Activated CD8-positive, alpha-beta T cell treated with anti-CD3 and anti-CD28 coated beads, Interleukin-2, amount 10 ng/mL, durations not matched to agents 7 days and 5 days (primary cell): ENCODE data around the gene RRP15. TPM values are rescaled to one million over a fixed set of nuclear protein-coding genes. Genes with fewer than 3 reads are reported as not detected.

Source experiments
- ATAC-seq: fragments of 150-1000 bp; cut with Tn5 transposase; one replicate; pipeline ENCODE4 v1.10.0; 2021; ENCODE audit warnings: moderate library complexity
- CTCF ChIA-PET: fragments of 350-600 bp; sonication (Branson Sonifier 250); formaldehyde crosslinking; loops from one replicate; lab custom pipeline; 2021; ENCODE audit warnings: antibody characterized with exemption; lab: Charles Lee
- POLR2A ChIA-PET: fragments of 350-600 bp; sonication (Branson Sonifier 250); formaldehyde crosslinking; loops from one replicate; lab custom pipeline; 2021; ENCODE audit warnings: antibody characterized with exemption; lab: Charles Lee
- DNase-seq: peaks from one replicate; pipeline ENCODE4 v3.0.0-alpha.2; 2020
- H3K27ac Mint-ChIP-seq: one replicate; pipeline ENCODE4 v1.8.0; 2021; ENCODE audit warnings: mild to moderate bottlenecking, mixed read lengths
- H3K27me3 Mint-ChIP-seq: one replicate; pipeline ENCODE4 v1.8.0; 2021; ENCODE audit warnings: low read depth, mixed read lengths
- H3K36me3 Mint-ChIP-seq: one replicate; pipeline ENCODE4 v1.8.0; 2021; ENCODE audit warnings: low read depth, mixed read lengths
- H3K4me1 Mint-ChIP-seq: one replicate; pipeline ENCODE4 v1.8.0; 2021; ENCODE audit warnings: low read depth, mixed read lengths
- H3K4me3 Mint-ChIP-seq: one replicate; pipeline ENCODE4 v1.8.0; 2021; ENCODE audit warnings: mild to moderate bottlenecking, mixed read lengths
- H3K9me3 Mint-ChIP-seq: one replicate; pipeline ENCODE4 v1.8.0; 2022; ENCODE audit warnings: mixed read lengths; ENCODE audit not compliant: insufficient read depth
- total RNA-seq, 2 experiments: library from RNA; stranded (reverse); gene quantifications; one replicate each; pipeline ENCODE4 v1.2.3, GENCODE V29; 2021

The RRP15 gene, protein sequence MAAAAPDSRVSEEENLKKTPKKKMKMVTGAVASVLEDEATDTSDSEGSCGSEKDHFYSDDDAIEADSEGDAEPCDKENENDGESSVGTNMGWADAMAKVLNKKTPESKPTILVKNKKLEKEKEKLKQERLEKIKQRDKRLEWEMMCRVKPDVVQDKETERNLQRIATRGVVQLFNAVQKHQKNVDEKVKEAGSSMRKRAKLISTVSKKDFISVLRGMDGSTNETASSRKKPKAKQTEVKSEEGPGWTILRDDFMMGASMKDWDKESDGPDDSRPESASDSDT
- 10 to 100 TPM; 13.4 to 15.7 TPM for total RNA-seq

DNA sequence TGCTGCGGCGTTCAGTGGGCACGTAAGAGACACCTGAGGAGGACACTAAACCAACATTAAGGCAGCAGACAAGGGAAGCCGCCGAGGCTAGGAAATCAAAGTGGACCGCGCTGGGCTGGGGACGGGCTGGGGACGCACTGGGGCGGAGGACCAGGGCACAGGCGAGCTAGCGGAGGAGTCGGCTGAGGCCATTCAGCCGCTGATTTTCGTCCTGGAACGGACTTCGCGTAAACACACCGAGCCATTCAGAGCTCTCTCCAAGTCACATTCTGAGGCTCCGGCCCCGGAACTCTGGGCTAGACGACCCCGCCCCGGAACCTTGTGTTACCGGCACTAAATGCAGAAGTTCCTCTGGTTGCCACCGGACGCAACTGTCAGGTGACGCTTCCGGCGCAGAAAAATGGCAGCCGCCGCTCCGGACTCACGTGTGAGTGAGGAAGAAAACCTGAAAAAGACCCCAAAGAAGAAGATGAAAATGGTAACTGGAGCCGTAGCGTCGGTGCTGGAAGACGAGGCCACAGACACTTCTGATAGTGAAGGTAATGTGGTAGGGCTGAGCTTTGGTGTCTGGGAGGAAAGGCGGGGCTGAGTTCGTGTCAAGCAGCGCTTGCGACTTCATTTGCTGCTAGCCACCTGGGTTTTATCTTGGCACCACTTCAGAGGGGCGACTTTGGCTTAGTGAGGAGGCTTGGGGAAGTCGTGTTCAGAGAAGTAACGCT lies at the start of gene RRP15:
Gene RRP15, plus strand, starts transcription at position 377 of the 719 bp plus-strand sequence. Its CDS starts 24 bp downstream, at position 401.
- Mint-ChIP-seq H3K4me1 (peaks cover 19% of the 10 kb centered on the region), H3K36me3 (peaks cover 5% of the 10 kb centered on the region), H3K27ac (peak within 1 kb of the TSS; percentile 90), H3K27me3 (peaks cover 8% of the 10 kb centered on the region), H3K9me3 (no peaks in the 10 kb centered on the region), H3K4me3 (peak within 1 kb of the TSS; percentile 93)
- POLR2A ChIA-PET = interaction anchor here (0.7 to 2.1 kb wide), 5 partner anchors 8 to 654 kb away, joined by 3 to 9 read pairs (median 3); partner anchors contain the start of genes GPATCH2 and SPATA17
- CTCF ChIA-PET = interaction anchor here (0.7 to 2.0 kb wide), 4 partner anchors 14 to 54 kb away, joined by 3 to 8 read pairs (median 4); no protein-coding TSS in a partner anchor
- ATAC-seq (peak; percentile 99), DNase-seq (peak; percentile 91)

DNA sequence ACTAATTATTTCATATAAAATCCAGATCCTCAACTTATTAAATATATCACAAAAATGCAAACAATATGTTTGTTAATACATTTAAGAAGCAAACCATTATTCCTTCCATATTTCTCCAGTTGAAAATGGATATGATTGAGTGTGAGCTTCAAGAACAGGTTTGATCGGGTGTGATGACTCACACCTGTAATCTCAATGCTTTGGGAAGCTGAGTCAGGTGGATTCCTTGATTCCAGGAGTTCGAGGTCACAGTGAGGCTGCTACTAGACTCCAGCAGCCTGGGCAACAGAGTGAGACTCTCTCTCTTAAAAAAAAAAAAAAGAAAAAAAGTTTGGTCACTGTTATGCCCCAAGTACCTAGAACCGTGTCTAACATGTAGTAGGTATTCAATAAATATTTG lies 42.9 kb upstream of the RRP15 start:
- Mint-ChIP-seq H3K27ac (no peak overlapping the region), H3K36me3 (no peaks in the 10 kb centered on the region), H3K27me3 (no peaks in the 10 kb centered on the region), H3K9me3 (no peaks in the 10 kb centered on the region), H3K4me1 (no peaks in the 10 kb centered on the region), H3K4me3 (no peak overlapping the region)
- DNase-seq (no peak), ATAC-seq (no peak)
- ChIA-PET POLR2A (no interaction called here), CTCF (no interaction called here)

DNA sequence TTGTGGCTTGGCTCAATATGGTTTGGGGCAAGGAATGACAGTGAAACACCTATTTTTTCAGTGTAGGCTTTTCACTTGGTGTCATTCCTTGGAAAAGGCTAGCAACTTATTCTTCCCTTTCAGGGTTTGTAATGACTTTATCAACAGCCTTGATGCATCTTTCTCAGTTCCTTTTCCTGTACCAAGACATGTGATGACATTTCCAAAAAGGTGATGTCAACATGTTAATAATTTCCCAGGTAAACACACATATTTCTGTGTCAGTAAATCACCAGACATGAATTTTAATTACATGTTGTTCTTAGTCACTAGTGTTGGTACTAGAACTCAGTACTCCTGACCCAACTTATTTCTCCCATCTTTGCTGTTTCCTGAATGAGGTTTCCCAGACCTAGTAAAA lies 37.8 kb upstream of the RRP15 start:
- Mint-ChIP-seq H3K27ac (no peak overlapping the region), H3K4me1 (no peaks in the 10 kb centered on the region), H3K27me3 (no peaks in the 10 kb centered on the region), H3K9me3 (no peaks in the 10 kb centered on the region), H3K4me3 (no peak overlapping the region), H3K36me3 (no peaks in the 10 kb centered on the region)
- ChIA-PET POLR2A (no interaction called here), CTCF (no interaction called here)
- ATAC-seq (no peak), DNase-seq (no peak)

DNA sequence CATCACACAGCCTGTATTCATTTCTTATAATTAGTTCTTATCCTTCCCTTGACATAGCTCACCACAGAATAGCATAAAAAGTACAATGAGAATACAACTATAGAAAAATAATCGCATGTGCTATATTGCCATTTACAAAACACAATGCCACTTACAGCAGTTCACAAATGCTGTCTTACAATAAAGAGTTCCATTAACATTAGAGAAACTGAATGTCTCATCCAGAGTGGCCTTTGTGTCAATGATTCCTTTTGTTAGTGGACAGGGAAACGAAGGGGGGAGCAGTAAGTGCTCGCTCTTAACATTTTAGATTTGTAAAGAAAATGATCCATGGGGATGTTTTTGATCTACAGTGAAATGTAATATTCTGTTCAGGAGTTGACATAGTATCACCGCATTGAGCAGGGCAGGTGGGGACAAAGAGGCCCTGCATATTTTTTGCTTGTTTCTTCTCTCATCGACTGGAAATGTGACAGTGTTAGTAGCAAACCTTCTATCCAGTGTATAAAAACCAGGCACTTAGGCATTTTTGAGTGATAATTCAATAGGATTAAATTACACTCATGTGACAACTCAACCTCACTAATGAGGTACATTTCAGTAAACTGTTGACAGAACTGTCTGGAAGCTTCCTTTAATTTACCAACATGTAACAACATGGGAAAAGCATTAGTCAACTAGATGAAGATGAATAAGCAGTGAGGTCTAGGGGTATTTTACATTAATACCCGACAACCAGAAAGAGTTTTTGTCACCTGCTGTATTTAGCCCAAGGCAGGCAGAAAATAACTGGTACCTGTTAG lies 35.6 kb upstream of the RRP15 start:
- POLR2A ChIA-PET = no interaction called here

DNA sequence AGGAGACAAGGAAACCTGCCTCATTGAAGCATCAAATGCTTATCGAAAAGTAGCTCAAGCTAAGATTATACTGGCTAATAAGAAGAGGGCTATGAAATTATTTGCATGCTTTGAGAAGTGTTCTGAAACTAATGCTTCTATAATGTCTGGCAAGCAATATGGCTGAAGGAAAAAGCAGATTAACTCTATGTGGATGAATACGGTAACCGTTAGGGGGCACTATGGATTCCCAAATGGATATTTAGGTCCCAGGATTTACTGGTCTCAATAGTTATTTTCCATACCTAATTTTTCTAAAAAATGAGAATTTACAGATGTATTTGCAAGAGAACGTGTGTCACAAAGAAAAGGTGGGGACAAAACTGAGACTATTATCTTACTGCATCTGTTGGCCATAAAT lies 34.6 kb upstream of the RRP15 start:
- no peak for ATAC-seq
- H3K4me3 Mint-ChIP-seq = no peak overlapping the region
- DNase-seq = no peak
- no peaks in the 10 kb centered on the region for H3K9me3 Mint-ChIP-seq
- POLR2A ChIA-PET = no interaction called here
- CTCF ChIA-PET = no interaction called here
- H3K27me3 Mint-ChIP-seq = peaks cover 2% of the 10 kb centered on the region
- no peaks in the 10 kb centered on the region for H3K4me1 Mint-ChIP-seq
- H3K36me3 Mint-ChIP-seq = no peaks in the 10 kb centered on the region
- H3K27ac Mint-ChIP-seq = no peak overlapping the region

More for the DNA sequence above, 35.6 kb upstream of the RRP15 start:
- ATAC-seq (no peak), DNase-seq (no peak)
- Mint-ChIP-seq H3K27ac (no peak overlapping the region), H3K36me3 (no peaks in the 10 kb centered on the region), H3K9me3 (no peaks in the 10 kb centered on the region), H3K27me3 (peaks cover 2% of the 10 kb centered on the region), H3K4me1 (no peaks in the 10 kb centered on the region), H3K4me3 (no peak overlapping the region)
- CTCF ChIA-PET = interaction anchor here (1.3 kb wide), 1 partner anchor 10 kb away, joined by 3 read pairs; no protein-coding TSS in a partner anchor

DNA sequence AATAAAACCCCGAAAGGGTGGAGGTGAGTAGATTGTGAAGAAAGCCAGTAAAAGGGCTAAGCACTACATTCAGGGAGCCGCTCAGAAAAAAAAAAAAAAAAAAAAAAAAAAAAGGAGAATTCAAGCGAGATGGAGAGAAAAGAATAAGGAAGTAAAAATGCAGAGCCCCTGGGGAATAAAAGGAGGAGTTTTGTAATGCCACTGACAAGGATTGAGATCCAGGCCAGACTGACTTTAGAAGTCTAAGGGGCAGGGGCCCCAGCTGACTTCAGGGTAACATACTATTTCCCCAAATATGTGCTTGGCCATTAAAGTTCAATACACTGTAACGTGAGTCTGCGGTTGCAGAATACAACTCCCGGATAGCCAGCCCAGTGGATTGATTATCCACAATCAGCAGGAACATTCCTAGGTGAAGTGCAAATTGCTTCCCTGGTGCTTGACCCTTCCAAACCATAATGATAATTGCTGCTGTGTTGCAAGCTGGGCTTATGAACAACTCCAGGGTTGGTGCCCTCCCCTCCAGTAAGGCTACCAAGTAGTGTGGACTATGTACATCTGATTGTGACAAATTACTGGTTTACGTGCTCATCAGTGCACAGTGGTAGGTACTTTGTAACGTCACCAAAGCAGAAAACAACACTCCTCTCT lies 30.7 kb upstream of the RRP15 start:
- Mint-ChIP-seq H3K4me1 (no peaks in the 10 kb centered on the region), H3K27ac (no peak overlapping the region), H3K36me3 (no peaks in the 10 kb centered on the region), H3K27me3 (peaks cover 2% of the 10 kb centered on the region), H3K9me3 (no peaks in the 10 kb centered on the region), H3K4me3 (no peak overlapping the region)
- no peak for DNase-seq
- CTCF ChIA-PET = no interaction called here
- POLR2A ChIA-PET = interaction anchor here (0.6 kb wide), 1 partner anchor 166 kb away, joined by 4 read pairs; no protein-coding TSS in a partner anchor
- ATAC-seq = no peak

DNA sequence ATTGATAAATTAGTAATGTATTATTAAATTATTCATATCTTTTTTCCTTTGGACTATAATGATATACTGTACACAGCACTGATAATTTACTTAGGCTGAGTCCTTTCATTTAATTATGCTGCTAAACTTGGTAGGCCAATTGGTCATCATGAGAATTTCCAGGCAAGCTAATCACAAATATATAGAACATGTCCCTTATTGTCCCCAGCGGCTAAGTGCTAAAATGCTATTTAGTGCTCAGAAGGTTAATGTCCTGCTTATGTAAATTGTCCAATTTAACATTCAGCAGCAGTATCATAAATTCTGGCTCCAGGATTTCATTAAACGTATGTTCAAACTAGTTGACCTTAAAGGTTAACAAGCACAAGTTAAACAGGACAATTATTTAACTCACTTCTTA lies 30.0 kb upstream of the RRP15 start:
- Mint-ChIP-seq H3K27ac (no peak overlapping the region), H3K9me3 (no peaks in the 10 kb centered on the region), H3K4me3 (no peak overlapping the region), H3K4me1 (no peaks in the 10 kb centered on the region), H3K27me3 (peaks cover 2% of the 10 kb centered on the region), H3K36me3 (no peaks in the 10 kb centered on the region)
- ChIA-PET POLR2A (interaction anchor here (0.6 kb wide), 1 partner anchor 167 kb away, joined by 4 read pairs; no protein-coding TSS in a partner anchor), CTCF (interaction anchor here (0.6 kb wide), 1 partner anchor 761 kb away, joined by 3 read pairs; no protein-coding TSS in a partner anchor)
- no peak for DNase-seq
- no peak for ATAC-seq

DNA sequence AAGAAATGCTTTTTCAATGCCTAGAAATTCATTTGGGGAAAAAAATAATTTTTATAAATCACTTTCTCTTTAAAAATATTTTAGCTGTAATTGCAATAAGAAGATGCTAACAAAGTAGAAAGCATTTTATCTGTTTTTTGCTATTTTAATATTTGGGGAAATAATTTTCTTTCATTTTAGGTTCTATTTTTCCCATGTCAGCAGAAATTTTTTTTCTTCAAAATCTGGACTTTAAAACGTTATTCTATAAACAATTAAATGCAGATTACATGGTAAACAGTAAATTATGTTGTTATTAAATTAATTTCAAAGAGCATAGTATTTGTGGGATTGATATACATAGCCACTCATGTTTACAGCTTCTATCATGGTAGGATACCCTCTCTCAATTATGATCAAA lies 27.7 kb upstream of the RRP15 start:
- CTCF ChIA-PET = no interaction called here
- H3K27me3 Mint-ChIP-seq = peaks cover 4% of the 10 kb centered on the region
- no peak overlapping the region for H3K27ac Mint-ChIP-seq
- DNase-seq (no peak), ATAC-seq (no peak)
- no peaks in the 10 kb centered on the region for H3K4me1 Mint-ChIP-seq
- H3K4me3 Mint-ChIP-seq = no peak overlapping the region
- no peaks in the 10 kb centered on the region for H3K36me3 Mint-ChIP-seq
- H3K9me3 Mint-ChIP-seq = no peaks in the 10 kb centered on the region
- POLR2A ChIA-PET = no interaction called here

DNA sequence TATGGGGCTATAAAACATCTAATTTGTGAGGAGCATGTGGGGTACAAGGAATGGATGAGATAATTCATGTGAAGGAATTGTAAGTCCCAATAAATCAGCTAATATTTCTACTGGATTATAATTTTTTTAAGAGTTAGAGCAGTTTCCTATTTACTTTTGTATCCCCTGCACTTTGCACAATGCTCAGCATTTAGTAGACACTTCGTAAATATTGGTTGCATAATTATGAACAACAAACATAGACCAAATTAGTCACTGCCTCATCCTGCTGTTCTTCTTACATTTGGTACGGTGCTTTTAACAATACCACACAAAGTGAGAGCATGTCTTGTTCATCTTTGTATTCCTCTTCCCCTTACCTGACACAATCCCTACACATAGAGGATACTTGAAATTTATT lies 27.1 kb upstream of the RRP15 start:
- CTCF ChIA-PET = no interaction called here
- POLR2A ChIA-PET = no interaction called here
- Mint-ChIP-seq H3K27ac (no peak overlapping the region), H3K36me3 (no peaks in the 10 kb centered on the region), H3K9me3 (no peaks in the 10 kb centered on the region), H3K4me3 (no peak overlapping the region), H3K27me3 (peaks cover 4% of the 10 kb centered on the region), H3K4me1 (no peaks in the 10 kb centered on the region)
- ATAC-seq (no peak), DNase-seq (no peak)

DNA sequence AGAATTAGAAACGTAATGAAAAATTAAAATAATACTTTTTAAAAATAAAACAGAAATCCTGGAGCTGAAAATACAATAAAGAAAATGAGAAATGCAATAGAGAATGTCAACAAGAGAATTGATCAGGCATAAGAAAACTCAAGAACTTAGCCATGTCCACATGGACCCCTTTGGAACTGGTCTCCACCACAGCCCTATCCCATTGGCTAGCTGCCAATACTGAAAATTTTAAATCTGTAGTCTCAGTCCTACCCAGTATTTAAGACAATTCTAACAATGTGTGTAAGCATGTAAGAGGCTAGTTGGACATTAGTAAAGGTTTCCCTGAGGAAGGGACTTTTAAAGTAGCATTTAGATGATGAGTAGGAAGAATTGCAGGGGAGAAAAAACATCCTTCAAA lies 25.8 kb upstream of the RRP15 start:
- no peaks in the 10 kb centered on the region for H3K9me3 Mint-ChIP-seq
- CTCF ChIA-PET = interaction anchor here (0.8 kb wide), 1 partner anchor 11 kb away, joined by 3 read pairs; no protein-coding TSS in a partner anchor

DNA sequence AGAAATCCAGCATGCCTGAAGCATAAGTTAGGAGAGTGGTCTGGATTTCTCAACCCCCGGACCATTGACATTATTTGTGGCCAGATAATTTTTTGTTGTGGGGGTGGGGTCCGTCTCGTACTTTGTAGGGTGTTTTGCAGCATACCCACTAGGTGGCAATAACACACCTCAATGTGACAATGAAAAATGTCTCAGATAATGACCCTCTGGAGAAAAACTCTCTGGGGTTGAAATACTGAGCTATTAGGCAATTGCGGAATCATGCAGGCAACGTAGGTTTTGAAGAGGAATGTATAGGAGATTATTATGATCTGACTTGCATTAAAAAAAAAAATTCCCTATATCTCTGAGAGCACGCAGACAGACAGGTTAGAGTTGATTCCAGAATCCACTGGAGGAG lies 25.3 kb upstream of the RRP15 start:
- no peaks in the 10 kb centered on the region for H3K36me3 Mint-ChIP-seq
- no peak overlapping the region for H3K4me3 Mint-ChIP-seq
- no peak for DNase-seq
- H3K4me1 Mint-ChIP-seq = no peaks in the 10 kb centered on the region
- no peak for ATAC-seq
- no peak overlapping the region for H3K27ac Mint-ChIP-seq
- peaks cover 2% of the 10 kb centered on the region for H3K27me3 Mint-ChIP-seq
- H3K9me3 Mint-ChIP-seq = no peaks in the 10 kb centered on the region
- ChIA-PET CTCF (interaction anchor here (0.7 to 1.0 kb wide), 2 partner anchors 43 to 927 kb away, joined by 3 to 4 read pairs; no protein-coding TSS in a partner anchor), POLR2A (no interaction called here)

More for the DNA sequence above, 25.8 kb upstream of the RRP15 start:
- POLR2A ChIA-PET = no interaction called here
- H3K27ac Mint-ChIP-seq = no peak overlapping the region
- no peaks in the 10 kb centered on the region for H3K4me1 Mint-ChIP-seq
- H3K27me3 Mint-ChIP-seq = peaks cover 2% of the 10 kb centered on the region
- no peaks in the 10 kb centered on the region for H3K36me3 Mint-ChIP-seq
- ATAC-seq (no peak), DNase-seq (no peak)
- H3K4me3 Mint-ChIP-seq = no peak overlapping the region
